Endometrium (tissue), 2 donors: Measurements from ENCODE around the gene ZNF239.
"Not testable (repeated sequence)": the region's sequence is repeated elsewhere in the genome, so short reads cannot be mapped to it uniquely, and the experiment has no call there.

Experiments
- FAIRE-seq: peaks from 2 replicates; lab custom pipeline; 2012; peaks lifted over from hg19 to GRCh38; lab: Jason Lieb, UNC
- donor health status: control.
- donor health status: control.

ZNF239 gene

GRCh38 chr10:43574001-43574892 is at the start of gene ZNF239:
Gene ZNF239 (minus strand): TSS chr10:43574616. CDS start chr10:43558079, 16,537 bp downstream.
- peak; percentile 86 for FAIRE-seq

GRCh38 chr10:43623351-43623750 is 48.9 kb upstream of the ZNF239 start:
- FAIRE-seq, result no peak

GRCh38 chr10:43622038-43622437 is 47.6 kb upstream of the ZNF239 start:
- FAIRE-seq, result no peak

DNA sequence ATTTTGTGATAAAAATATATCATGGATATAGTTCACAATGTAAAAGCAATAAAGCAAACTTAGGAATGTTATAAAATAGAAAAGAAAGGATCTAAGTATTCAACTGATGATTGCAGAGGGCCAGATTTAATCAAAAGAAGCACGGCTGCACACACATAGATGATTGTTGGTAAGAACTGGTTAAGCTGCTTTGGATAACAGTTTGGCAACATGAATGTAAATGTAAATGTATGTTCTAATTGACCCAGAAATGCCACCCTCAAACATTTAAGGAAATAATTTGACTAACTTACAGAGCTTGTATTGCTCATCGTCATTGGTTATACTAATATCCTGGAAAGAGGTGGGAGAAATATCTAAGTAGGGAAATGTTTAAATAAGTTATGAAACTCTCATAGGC is 45.0 kb upstream of the ZNF239 start:
- FAIRE-seq, result no peak

DNA sequence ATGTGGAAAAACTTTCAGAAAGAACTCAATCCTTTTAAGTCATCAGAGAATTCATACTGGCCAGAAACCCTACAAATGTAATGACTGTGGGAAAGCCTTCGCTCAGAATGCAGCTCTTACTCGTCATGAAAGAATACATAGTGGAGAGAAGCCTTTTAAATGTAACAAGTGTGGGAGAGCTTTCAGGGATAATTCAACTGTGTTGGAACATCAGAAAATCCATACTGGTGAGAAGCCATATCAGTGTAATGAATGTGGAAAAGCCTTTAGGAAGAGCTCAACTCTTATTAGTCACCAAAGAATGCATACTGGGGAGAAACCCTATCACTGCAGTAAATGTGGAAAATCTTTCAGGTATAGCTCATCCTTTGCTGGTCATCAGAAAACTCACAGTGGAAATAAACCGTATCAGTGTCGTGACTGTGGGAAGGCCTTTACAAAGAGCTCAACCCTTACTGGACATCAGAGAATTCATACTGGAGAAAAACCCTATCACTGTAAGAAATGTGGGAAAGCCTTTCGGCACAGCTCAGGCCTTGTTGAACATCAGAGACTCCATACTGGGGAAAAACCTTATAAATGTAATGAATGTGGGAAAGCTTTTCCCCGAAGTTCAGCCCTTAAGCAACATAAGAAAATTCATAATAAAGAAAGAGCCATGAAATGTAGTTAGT is 42.4 kb upstream of the ZNF239 start:
- FAIRE-seq, result no peak

DNA sequence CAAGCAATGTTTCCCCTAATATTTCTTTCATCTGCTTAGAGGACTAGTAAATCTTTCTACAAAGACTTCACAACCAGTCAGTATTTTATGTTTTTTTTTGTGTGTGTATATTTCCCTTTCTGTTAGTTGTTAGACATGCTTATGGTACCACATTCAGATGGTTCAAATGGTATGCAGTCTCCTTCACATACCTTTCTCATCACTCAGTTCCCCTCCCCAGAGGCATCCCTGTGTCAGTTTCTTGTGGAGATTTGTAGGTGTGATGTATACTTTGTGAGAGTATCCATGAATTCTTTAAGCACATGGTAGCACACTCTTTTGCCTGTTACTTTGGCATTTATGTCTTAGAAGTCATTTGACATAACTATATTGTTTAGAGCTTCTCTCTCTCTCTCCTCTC is 36.2 kb upstream of the ZNF239 start:
- FAIRE-seq, result no peak

- FAIRE-seq, result no peak
These were observed 32.8 kb upstream of the ZNF239 start for GRCh38 chr10:43607199-43607573.

- FAIRE-seq, result no peak
These were observed 32.1 kb upstream of the ZNF239 start, which contains the start of gene ZNF485 for GRCh38 chr10:43606323-43607198. Gene ZNF485 (plus strand): TSS chr10:43606438. CDS start chr10:43607051, 613 bp downstream.

DNA sequence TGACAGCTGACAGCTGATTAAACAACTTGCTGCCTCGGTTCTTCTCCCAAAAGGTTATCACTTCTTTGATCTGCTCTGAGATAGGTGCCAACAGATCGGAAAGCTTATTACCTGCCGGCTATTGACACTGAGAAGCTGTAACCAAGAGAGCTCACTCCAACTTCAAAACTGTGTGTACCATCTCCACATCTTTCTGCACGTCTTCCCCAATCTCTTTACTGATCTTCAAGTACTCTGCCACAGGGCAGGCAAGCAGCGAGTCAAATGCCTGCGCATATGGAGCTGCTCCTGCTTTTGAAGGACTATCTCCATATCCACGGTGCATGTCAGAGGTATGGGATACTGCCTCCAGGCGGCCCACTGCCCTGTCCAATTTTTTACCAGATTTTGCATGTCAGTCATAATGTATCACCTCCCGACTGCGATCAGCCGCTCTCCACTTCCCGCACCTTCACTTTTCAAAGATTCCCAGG is 31.5 kb upstream of the ZNF239 start:
- FAIRE-seq, result no peak

- not testable (repeated sequence) for FAIRE-seq
These were observed 27.2 kb upstream of the ZNF239 start for GRCh38 chr10:43601576-43601975.

- FAIRE-seq, result no peak
These were observed 24.9 kb upstream of the ZNF239 start for GRCh38 chr10:43599333-43599732.

DNA sequence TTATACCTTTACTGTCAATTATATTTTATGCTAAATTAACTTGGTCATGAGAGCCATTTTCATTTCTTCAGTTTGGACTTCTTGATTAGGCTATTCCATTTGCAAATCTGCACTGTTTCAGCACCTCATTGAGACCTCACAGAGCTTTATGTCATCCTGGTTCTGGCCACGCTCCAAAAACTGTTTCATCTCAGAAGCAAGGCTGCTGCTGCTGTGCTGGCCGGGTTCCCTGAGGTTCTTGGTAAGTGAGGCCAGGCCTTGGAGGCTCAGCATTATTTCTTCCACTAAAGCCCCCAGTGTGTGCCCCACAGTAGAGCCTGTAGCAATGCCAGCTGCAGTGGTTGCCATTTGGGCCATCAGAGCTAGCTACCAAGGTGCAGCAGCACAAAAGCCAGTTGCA is 24.0 kb upstream of the ZNF239 start:
- no peak for FAIRE-seq

GRCh38 chr10:43596546-43596945 is 22.1 kb upstream of the ZNF239 start:
- no peak for FAIRE-seq

DNA sequence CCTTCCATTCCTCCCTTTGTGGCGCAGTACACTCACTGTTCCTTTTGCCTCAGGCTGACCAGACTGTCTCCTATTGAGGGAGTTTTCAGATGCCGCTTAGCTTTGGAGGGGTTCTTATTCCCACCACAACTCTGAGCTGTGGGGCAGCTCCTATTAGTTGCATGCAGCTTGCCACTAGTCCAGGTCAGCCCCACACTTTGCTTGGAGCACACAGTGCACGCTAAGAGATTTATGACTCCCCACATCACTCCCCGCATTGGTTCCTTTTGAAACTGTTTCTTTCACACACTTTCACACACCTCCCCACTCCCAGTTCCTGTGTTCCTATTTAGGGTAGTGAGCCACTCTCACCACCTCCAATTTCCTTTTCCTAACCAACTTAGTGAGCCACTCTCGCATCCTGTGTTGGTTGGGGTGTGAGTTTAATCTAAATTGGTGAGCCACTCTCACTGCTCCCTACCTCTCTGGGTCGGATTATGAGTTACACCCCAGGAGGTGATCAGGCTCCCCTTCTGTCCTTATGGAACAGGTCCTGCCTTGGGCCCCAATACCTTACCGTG is 21.4 kb upstream of the ZNF239 start:
- no peak for FAIRE-seq

- no peak for FAIRE-seq
These were observed 20.7 kb upstream of the ZNF239 start for GRCh38 chr10:43594944-43595589.

GRCh38 chr10:43591303-43591904 is 17.0 kb upstream of the ZNF239 start:
- FAIRE-seq, result no peak

DNA sequence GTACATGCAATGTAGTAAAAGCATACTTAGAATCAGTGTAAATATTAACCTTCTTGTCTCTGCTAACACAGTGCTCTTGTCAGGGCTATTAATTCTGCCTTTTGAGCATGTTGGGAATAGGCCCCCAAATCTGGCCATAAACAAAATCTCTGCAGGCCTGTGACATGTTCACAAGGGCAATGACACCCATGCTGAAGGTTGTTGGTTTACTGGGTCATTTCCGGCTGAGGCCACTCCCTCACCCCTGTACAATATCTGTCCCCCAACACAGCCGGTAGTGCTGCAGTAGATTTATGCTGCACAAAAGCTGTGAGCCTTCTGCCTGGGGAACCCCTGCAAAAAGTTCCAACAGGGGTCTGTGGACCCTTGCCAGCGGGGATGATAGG is 12.3 kb upstream of the ZNF239 start:
- not testable (repeated sequence) for FAIRE-seq

DNA sequence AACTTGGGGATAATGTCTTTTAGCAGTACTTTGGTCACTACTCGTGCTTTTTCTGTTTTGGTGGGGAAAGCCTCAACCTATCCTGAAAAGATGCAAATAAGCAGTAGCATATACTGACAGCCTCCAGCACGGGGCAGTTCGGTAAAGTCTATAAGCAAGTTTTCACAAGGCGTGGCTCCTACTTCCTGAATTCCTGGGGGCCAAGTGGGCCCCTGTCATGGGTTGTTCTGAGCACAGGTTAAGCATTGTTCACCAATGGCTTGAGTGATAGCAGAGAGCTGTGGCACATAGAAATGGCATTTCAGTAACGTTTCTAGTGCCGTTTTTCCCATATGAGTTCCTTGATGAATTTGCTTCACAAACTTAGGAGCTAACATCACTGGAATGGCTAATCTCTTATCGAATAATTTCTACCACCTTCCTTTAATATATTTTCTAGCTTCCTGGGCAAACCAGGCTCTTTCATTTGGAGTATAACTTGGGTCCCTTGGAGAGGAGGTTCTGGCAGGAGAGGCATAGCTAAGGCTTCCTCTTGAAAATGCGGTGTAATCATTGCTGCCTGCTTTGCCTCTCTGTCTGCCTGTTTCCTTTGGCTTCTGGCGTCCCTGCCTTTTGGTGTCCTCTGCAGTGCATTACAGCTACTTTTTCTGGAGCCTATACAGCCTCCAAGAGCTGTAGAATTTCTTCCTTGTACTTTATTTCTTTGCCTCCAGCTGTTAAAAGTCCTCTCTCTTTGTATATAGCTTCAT is 11.7 kb upstream of the ZNF239 start:
- no peak for FAIRE-seq

DNA sequence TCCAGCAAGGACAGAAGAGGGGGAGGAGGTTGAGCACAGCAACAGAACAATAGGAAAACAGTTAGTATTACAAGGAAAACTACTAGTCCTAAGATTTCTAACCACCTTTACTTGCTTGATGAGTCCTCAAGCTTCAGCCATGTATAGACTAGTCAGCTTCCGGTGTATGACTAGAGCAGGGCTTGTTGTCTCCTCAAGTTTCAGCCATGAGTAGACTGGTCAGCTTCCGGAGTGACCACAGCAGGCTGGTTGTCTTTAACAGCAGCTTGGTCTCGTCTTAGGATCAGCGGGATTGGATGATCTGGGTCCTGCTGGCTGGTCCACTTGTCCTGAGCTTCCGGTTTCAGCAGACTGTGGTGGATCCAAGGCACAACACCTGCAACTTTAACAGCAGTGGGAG is 10.6 kb upstream of the ZNF239 start:
- FAIRE-seq, result no peak

DNA sequence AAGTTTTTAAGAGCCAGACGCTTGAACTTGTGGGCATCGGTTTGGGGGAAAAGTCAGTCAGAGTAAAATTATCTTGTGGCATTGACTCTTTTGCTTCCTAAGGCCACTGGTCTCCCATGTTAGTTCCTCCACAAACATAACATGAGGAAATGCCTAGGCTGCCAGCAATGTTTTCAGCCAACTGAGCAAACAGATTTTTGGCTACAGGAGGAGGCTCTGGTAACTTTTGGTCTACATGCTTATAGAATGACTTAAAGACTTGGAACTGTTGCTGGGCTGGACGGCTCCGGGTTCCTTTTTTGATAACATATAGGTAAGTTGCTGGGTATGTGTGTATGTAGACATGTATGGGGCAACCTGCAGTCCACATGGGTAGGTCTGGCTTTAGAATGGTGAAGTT is 9.6 kb upstream of the ZNF239 start:
- no peak for FAIRE-seq
